ENCODE results near the gene PSMD5. TPM values are rescaled to one million over a fixed set of nuclear protein-coding genes. Genes with fewer than 3 reads are reported as not detected.

PSMD5 gene
- total RNA-seq, 1 donor from 2014 or later: 54.3 TPM

- TF ChIP-seq CTCF (conservative IDR thresholded peaks at IDR 0.05): no peak
- Mint-ChIP-seq H3K27ac (ENCODE audit: unreplicated experiment) (no peak overlapping the region), H3K4me1 (peaks cover 36% of the 10 kb centered on the region), H3K9me3 (peaks cover 2% of the 10 kb centered on the region), H3K36me3 (ENCODE audit: low read depth) (peaks cover 31% of the 10 kb centered on the region), H3K4me3 (no peak overlapping the region), H3K27me3 (ENCODE audit: low read depth) (no peaks in the 10 kb centered on the region)
- no peak for DNase-seq (ENCODE audit: low read depth, low spot score)
Observed at GRCh38 chr9:120837921-120838320, 4.8 kb downstream of the PSMD5 start.

- H3K9me3 Mint-ChIP-seq: no peaks in the 10 kb centered on the region
- peaks cover 7% of the 10 kb centered on the region for H3K4me1 Mint-ChIP-seq
- no peaks in the 10 kb centered on the region for H3K27me3 Mint-ChIP-seq (ENCODE audit: low read depth)
- TF ChIP-seq CTCF (conservative IDR thresholded peaks at IDR 0.05): no peak
- peaks cover 31% of the 10 kb centered on the region for H3K36me3 Mint-ChIP-seq (ENCODE audit: low read depth)
- no peak for DNase-seq (ENCODE audit: low read depth, low spot score)
- H3K4me3 Mint-ChIP-seq: no peak overlapping the region
- H3K27ac Mint-ChIP-seq (ENCODE audit: unreplicated experiment): no peak overlapping the region
Observed at GRCh38 chr9:120833325-120833724, 9.4 kb downstream of the PSMD5 start.

DNA sequence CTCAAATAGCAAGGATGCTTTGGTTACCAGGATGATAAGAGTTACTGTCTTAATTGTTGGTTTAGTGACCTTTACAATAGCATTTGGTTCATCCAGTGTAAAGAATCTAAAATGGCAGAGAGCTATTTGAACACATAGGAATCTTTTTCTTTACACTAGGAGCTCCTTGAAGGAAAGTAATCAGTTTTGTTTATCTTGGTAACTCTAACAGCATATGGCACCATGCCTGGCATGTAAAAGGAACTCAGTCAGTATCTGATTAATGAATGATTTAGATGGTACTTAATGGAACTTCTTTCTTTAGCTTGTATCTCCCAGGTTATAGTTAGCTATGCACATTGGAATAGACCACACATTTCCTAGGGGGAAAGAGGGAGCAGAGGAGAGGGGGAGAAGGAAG, 9.9 kb downstream of the PSMD5 start:
- Mint-ChIP-seq H3K9me3 (no peaks in the 10 kb centered on the region), H3K27me3 (ENCODE audit: low read depth) (no peaks in the 10 kb centered on the region), H3K4me1 (peaks cover 2% of the 10 kb centered on the region), H3K4me3 (no peak overlapping the region), H3K36me3 (ENCODE audit: low read depth) (peaks cover 31% of the 10 kb centered on the region), H3K27ac (ENCODE audit: unreplicated experiment) (no peak overlapping the region)
- no peak for DNase-seq (ENCODE audit: low read depth, low spot score)
- no peak for TF ChIP-seq CTCF (conservative IDR thresholded peaks at IDR 0.05)

DNA sequence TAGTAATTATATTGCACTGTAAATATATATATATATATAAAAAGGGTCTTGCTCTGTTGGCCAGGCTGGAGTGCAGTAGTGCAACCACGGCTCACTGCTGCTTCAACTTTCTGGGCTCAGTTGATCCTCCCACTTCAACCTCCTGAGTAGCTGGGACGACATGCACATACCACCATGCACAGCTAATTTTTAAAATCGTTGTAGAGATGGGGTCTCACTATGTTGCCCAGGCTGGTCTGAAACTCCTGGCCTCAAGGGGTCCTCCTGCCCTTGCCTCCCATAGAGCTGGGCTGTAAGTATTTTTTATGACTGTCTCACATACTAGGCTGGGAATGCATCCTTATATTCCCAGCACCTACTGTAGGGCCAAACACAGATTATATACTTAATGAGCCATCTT, 11.9 kb downstream of the PSMD5 start:
- no peak overlapping the region for H3K4me3 Mint-ChIP-seq
- H3K27ac Mint-ChIP-seq (ENCODE audit: unreplicated experiment): no peak overlapping the region
- H3K27me3 Mint-ChIP-seq (ENCODE audit: low read depth): no peaks in the 10 kb centered on the region
- H3K36me3 Mint-ChIP-seq (ENCODE audit: low read depth): peaks cover 44% of the 10 kb centered on the region
- no peak for TF ChIP-seq CTCF (conservative IDR thresholded peaks at IDR 0.05)
- no peaks in the 10 kb centered on the region for H3K4me1 Mint-ChIP-seq
- H3K9me3 Mint-ChIP-seq: no peaks in the 10 kb centered on the region
- no peak for DNase-seq (ENCODE audit: low read depth, low spot score)

- H3K9me3 Mint-ChIP-seq: no peaks in the 10 kb centered on the region
- no peak overlapping the region for H3K4me3 Mint-ChIP-seq
- no peaks in the 10 kb centered on the region for H3K27me3 Mint-ChIP-seq (ENCODE audit: low read depth)
- DNase-seq (ENCODE audit: low read depth, low spot score): no peak
- no peak overlapping the region for H3K27ac Mint-ChIP-seq (ENCODE audit: unreplicated experiment)
- TF ChIP-seq CTCF (conservative IDR thresholded peaks at IDR 0.05): no peak
- H3K4me1 Mint-ChIP-seq: no peaks in the 10 kb centered on the region
- H3K36me3 Mint-ChIP-seq (ENCODE audit: low read depth): peaks cover 43% of the 10 kb centered on the region
Observed at GRCh38 chr9:120830151-120830550, 12.6 kb downstream of the PSMD5 start.

GRCh38 chr9:120829650-120830049, 13.1 kb downstream of the PSMD5 start:
- no peaks in the 10 kb centered on the region for H3K27me3 Mint-ChIP-seq (ENCODE audit: low read depth)
- H3K36me3 Mint-ChIP-seq (ENCODE audit: low read depth): peaks cover 45% of the 10 kb centered on the region
- no peak overlapping the region for H3K27ac Mint-ChIP-seq (ENCODE audit: unreplicated experiment)
- no peak for DNase-seq (ENCODE audit: low read depth, low spot score)
- peaks cover 1% of the 10 kb centered on the region for H3K9me3 Mint-ChIP-seq
- H3K4me3 Mint-ChIP-seq: no peak overlapping the region
- H3K4me1 Mint-ChIP-seq: no peaks in the 10 kb centered on the region
- TF ChIP-seq CTCF (conservative IDR thresholded peaks at IDR 0.05): no peak

Data from neural crest cell (in vitro differentiated cells).